Activated CD4-positive, alpha-beta T cell treated with anti-CD3 and anti-CD28 coated beads for 36 hours (primary cell): ENCODE results near the gene NID2. TPM values are rescaled to one million over a fixed set of nuclear protein-coding genes. Genes with fewer than 3 reads are reported as not detected.
A peak's percentile ranks its signal among the peaks of the same experiment; 100 is the strongest.

Experiments
- ATAC-seq: fragments of 200-7000 bp; cut with Tn5 transposase; one replicate; pipeline ENCODE4 v1.10.0; 2021; ENCODE audit warnings: mild to moderate bottlenecking, moderate library complexity
- CTCF ChIA-PET: fragments of 350-600 bp; sonication (Branson Sonifier 250); formaldehyde crosslinking; loops from one replicate; lab custom pipeline; 2021; ENCODE audit warnings: antibody characterized with exemption; lab: Charles Lee
- POLR2A ChIA-PET: fragments of 350-600 bp; sonication (Branson Sonifier 250); formaldehyde crosslinking; loops from one replicate; lab custom pipeline; 2021; ENCODE audit warnings: antibody characterized with exemption, inconsistent platforms; lab: Charles Lee
- DNase-seq: peaks from one replicate; pipeline ENCODE4 v3.0.0-alpha.2; 2020
- H3K27ac Mint-ChIP-seq: one replicate; pipeline ENCODE4 v1.8.0; 2021; ENCODE audit warnings: mixed read lengths
- H3K27me3 Mint-ChIP-seq: one replicate; pipeline ENCODE4 v1.8.0; 2021; ENCODE audit warnings: mixed read lengths
- H3K36me3 Mint-ChIP-seq: one replicate; pipeline ENCODE4 v1.8.0; 2021; ENCODE audit warnings: low read depth, mixed read lengths
- H3K4me1 Mint-ChIP-seq: one replicate; pipeline ENCODE4 v1.8.0; 2021; ENCODE audit warnings: mixed read lengths
- H3K4me3 Mint-ChIP-seq: one replicate; pipeline ENCODE4 v1.8.0; 2021; ENCODE audit warnings: mild to moderate bottlenecking, moderate library complexity, mixed read lengths
- H3K9me3 Mint-ChIP-seq: one replicate; pipeline ENCODE4 v1.8.0; 2021; ENCODE audit warnings: low read depth, mixed read lengths
- intact Hi-C, 2 experiments: fragments of 100-400 bp; cut with DNase I in 1 of 2; cut with micrococcal nuclease in 1 of 2; formaldehyde crosslinking; loops; one replicate each; pipeline versions ENCODE4 v1.14.2 to v1.15.1; 2022 to 2024; cut with DNase I, micrococcal nuclease
- total RNA-seq, 2 experiments: library from RNA; stranded (reverse); gene quantifications; one replicate each; pipeline ENCODE4 v1.2.3, GENCODE V29; 2021

Gene NID2, protein sequence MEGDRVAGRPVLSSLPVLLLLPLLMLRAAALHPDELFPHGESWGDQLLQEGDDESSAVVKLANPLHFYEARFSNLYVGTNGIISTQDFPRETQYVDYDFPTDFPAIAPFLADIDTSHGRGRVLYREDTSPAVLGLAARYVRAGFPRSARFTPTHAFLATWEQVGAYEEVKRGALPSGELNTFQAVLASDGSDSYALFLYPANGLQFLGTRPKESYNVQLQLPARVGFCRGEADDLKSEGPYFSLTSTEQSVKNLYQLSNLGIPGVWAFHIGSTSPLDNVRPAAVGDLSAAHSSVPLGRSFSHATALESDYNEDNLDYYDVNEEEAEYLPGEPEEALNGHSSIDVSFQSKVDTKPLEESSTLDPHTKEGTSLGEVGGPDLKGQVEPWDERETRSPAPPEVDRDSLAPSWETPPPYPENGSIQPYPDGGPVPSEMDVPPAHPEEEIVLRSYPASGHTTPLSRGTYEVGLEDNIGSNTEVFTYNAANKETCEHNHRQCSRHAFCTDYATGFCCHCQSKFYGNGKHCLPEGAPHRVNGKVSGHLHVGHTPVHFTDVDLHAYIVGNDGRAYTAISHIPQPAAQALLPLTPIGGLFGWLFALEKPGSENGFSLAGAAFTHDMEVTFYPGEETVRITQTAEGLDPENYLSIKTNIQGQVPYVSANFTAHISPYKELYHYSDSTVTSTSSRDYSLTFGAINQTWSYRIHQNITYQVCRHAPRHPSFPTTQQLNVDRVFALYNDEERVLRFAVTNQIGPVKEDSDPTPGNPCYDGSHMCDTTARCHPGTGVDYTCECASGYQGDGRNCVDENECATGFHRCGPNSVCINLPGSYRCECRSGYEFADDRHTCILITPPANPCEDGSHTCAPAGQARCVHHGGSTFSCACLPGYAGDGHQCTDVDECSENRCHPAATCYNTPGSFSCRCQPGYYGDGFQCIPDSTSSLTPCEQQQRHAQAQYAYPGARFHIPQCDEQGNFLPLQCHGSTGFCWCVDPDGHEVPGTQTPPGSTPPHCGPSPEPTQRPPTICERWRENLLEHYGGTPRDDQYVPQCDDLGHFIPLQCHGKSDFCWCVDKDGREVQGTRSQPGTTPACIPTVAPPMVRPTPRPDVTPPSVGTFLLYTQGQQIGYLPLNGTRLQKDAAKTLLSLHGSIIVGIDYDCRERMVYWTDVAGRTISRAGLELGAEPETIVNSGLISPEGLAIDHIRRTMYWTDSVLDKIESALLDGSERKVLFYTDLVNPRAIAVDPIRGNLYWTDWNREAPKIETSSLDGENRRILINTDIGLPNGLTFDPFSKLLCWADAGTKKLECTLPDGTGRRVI (N-terminal part only)
- not detected for total RNA-seq

- POLR2A ChIA-PET, result no interaction called here
- Mint-ChIP-seq H3K36me3 (no peaks in the 10 kb centered on the region), H3K27me3 (peaks cover 47% of the 10 kb centered on the region), H3K4me1 (peaks cover 22% of the 10 kb centered on the region), H3K9me3 (no peaks in the 10 kb centered on the region), H3K4me3 (peak within 1 kb of the TSS; percentile 55), H3K27ac (no peak within 1 kb of the TSS)
- DNase-seq (peak; percentile 65), ATAC-seq (peak; percentile 84)
- CTCF ChIA-PET, result interaction anchor here (0.7 to 1.3 kb wide), 7 partner anchors 10 to 208 kb away, joined by 3 to 5 read pairs (median 3); partner anchors contain the start of gene GNG2
- intact Hi-C loops, result loop anchor here in 1 of 2 experiments (10.0 kb wide), 1 partner anchor 196 kb away; the partner anchor contains the start of gene PTGDR
These were observed at the start of gene NID2 for GRCh38 chr14:52068615-52069306. TSS of gene NID2 (minus strand) at chr14:52069059. CDS start at chr14:52068994, 65 bp downstream.

DNA sequence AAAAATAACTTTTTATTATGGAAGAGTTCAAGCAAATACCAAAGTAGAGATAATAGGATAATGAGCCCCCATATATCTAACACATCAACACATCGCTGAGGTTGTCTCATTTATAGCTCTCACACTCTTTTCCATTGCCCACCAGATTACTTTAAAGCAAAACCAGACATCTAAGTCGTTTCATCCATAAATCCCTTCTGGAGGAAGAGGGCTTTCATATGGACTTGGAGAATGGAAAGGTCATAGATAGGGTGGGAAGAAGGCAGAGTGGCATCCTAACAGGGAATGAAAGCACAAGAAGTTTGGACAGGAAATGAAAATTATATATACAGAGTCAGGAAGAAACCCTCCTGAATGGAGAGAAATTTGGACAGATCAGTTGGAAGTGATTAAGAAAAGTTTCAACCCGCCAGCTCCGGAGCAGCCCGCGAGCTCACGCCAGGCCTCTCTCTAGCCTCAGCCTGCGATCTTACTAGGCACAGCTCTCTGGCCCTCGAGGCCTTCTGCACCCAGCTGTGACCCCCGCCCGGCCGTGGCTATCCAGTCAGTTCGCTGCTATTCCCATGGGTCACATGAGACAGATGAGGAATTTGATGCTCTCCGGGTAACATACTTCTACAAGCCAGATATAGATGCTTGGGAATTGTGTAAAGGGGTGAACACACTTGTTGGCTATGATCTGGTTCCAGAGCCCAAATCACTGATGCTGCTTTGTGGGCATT, 48.4 kb upstream of the NID2 start:
- ATAC-seq (no peak), DNase-seq (no peak)
- POLR2A ChIA-PET, result no interaction called here
- Mint-ChIP-seq H3K9me3 (no peaks in the 10 kb centered on the region), H3K4me3 (no peak overlapping the region), H3K4me1 (no peaks in the 10 kb centered on the region), H3K36me3 (no peaks in the 10 kb centered on the region), H3K27me3 (no peaks in the 10 kb centered on the region), H3K27ac (no peak overlapping the region)
- CTCF ChIA-PET, result interaction anchor here (0.5 to 0.6 kb wide), 2 partner anchors 140 to 338 kb away, joined by 3 read pairs; no protein-coding TSS in a partner anchor
- intact Hi-C loops, result no loop called here

DNA sequence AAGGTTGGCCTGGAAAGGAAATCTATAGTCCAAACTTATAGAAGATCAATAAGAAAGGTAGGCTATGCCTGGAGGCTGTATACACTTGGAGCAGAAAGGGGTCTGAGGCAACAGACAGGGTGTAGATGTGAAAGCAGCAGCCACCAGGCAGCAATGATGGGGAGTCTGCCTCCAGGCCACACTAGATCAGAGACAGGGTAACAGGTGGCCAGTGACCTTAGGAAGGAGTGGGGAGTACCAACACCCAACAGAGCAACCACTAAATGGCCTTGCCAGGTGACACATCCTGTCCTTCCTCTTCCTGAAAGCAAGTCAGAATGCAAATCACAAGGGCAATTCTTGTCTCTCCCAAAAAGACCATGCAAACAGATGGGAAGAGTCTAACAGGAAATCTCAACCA, 46.4 kb upstream of the NID2 start:
- no peaks in the 10 kb centered on the region for H3K27me3 Mint-ChIP-seq
- no peak for ATAC-seq
- ChIA-PET CTCF (no interaction called here), POLR2A (no interaction called here)
- H3K9me3 Mint-ChIP-seq, result no peaks in the 10 kb centered on the region
- H3K4me3 Mint-ChIP-seq, result no peak overlapping the region
- no peaks in the 10 kb centered on the region for H3K36me3 Mint-ChIP-seq
- intact Hi-C loops, result no loop called here
- H3K27ac Mint-ChIP-seq, result no peak overlapping the region
- H3K4me1 Mint-ChIP-seq, result no peaks in the 10 kb centered on the region
- DNase-seq, result no peak

DNA sequence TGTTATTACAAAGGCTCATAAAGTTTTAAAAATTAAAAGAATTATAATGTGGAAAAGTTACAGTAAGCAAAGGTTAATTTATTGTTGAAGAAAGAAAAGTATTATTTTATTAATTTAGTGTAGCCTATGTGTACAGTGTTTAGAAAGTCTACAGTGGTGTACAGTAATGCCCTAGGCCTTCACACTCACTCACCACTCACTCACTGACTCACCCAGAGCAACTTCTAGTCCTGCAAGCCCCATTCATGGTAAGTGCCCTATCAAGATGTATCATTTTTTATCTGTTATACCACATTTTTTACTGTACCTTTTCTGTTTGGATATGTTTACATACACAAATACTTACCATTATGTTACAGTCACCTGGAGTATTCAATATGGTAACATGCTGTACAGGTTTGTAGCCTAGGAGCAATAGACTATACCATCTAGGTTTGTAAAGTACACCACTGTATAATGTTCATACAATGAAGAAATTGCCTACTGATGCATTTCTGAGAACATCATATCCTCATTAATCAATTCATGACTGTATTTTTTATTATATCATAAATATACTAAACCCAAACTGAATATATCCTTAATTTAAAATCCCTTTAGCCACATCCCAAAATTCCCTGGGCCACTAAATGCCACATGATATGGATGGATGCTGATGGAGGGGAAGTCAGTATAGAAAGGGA, 43.6 kb upstream of the NID2 start:
- no peak overlapping the region for H3K4me3 Mint-ChIP-seq
- ATAC-seq, result no peak
- no peaks in the 10 kb centered on the region for H3K4me1 Mint-ChIP-seq
- H3K9me3 Mint-ChIP-seq, result no peaks in the 10 kb centered on the region
- peaks cover 2% of the 10 kb centered on the region for H3K36me3 Mint-ChIP-seq
- no peak overlapping the region for H3K27ac Mint-ChIP-seq
- POLR2A ChIA-PET, result no interaction called here
- DNase-seq, result no peak
- CTCF ChIA-PET, result interaction anchor here (0.6 kb wide), 1 partner anchor 32 kb away, joined by 3 read pairs; no protein-coding TSS in a partner anchor
- intact Hi-C loops, result no loop called here
- H3K27me3 Mint-ChIP-seq, result peaks cover 4% of the 10 kb centered on the region

DNA sequence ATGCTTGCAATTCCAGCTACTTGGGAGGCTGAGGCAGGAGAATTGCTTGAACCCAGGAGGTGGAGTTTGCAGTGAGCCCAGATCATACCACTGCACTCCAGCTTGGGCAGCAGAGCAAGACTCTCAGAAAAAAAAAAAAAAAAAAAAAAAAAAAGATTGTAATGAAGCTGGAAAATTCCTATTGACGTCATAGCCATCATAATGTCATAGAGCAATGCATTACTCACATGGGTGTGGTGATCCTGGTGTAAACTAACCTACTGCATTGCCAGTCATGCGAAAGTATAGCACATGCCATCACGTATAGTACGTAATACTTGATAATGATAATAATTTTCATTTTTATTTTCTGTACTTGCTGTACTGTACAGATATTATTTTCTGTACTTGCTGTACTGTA, 42.7 kb upstream of the NID2 start:
- POLR2A ChIA-PET, result no interaction called here
- no peaks in the 10 kb centered on the region for H3K4me1 Mint-ChIP-seq
- CTCF ChIA-PET, result interaction anchor here (0.6 to 0.7 kb wide), 2 partner anchors 10 to 311 kb away, joined by 3 read pairs; no protein-coding TSS in a partner anchor

DNA sequence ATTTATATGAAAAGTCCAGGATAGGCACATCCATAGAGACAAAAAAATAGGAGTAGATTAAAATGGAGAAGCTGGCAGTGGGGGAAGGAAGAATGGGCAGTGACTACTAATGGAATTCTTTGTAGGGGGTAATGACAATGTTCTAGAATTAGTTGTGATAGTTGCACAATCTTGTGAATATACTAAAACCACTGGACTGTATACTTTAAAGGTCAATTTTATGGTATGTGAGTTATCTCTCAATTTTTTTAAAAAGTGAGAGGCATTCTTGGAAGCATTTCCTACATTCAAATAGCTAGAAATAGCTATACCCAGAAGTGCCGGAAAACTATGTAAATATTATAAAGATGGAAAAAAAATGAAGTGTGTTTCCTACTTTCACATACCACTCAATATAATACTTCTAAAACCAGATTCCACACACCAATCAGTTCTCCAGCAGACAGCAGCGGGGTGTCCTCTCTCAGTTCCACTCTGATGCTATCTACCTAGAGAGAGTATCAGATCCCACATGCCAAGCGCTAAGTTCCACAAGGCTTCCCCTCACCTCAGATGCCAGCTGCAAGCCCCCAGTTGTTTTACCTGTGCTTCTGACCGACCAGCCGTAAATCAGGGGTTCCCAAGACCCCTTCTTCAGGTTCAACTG, 41.7 kb upstream of the NID2 start:
- Mint-ChIP-seq H3K4me1 (no peaks in the 10 kb centered on the region), H3K9me3 (no peaks in the 10 kb centered on the region), H3K27me3 (peaks cover 7% of the 10 kb centered on the region), H3K36me3 (peaks cover 2% of the 10 kb centered on the region), H3K27ac (no peak overlapping the region), H3K4me3 (no peak overlapping the region)
- no peak for ATAC-seq
- POLR2A ChIA-PET, result no interaction called here
- CTCF ChIA-PET, result interaction anchor here (0.6 to 0.7 kb wide), 3 partner anchors 9 to 397 kb away, joined by 3 to 4 read pairs (median 3); no protein-coding TSS in a partner anchor
- intact Hi-C loops, result no loop called here
- DNase-seq, result no peak

More for the DNA sequence above, 42.7 kb upstream of the NID2 start:
- ATAC-seq (no peak), DNase-seq (no peak)
- intact Hi-C loops, result no loop called here
- H3K27ac Mint-ChIP-seq, result no peak overlapping the region
- H3K36me3 Mint-ChIP-seq, result peaks cover 2% of the 10 kb centered on the region
- H3K27me3 Mint-ChIP-seq, result peaks cover 4% of the 10 kb centered on the region
- H3K9me3 Mint-ChIP-seq, result no peaks in the 10 kb centered on the region
- H3K4me3 Mint-ChIP-seq, result no peak overlapping the region

- no peak overlapping the region for H3K27ac Mint-ChIP-seq
- no peaks in the 10 kb centered on the region for H3K9me3 Mint-ChIP-seq
- DNase-seq (no peak), ATAC-seq (no peak)
- intact Hi-C loops, result no loop called here
- peaks cover 7% of the 10 kb centered on the region for H3K27me3 Mint-ChIP-seq
- ChIA-PET CTCF (interaction anchor here (1.5 kb wide), 1 partner anchor 44 kb away, joined by 3 read pairs; no protein-coding TSS in a partner anchor), POLR2A (no interaction called here)
- H3K4me1 Mint-ChIP-seq, result no peaks in the 10 kb centered on the region
- H3K4me3 Mint-ChIP-seq, result no peak overlapping the region
- peaks cover 2% of the 10 kb centered on the region for H3K36me3 Mint-ChIP-seq
These were observed 40.0 kb upstream of the NID2 start for GRCh38 chr14:52108823-52109222.

- Mint-ChIP-seq H3K9me3 (no peaks in the 10 kb centered on the region), H3K4me1 (no peaks in the 10 kb centered on the region), H3K27ac (no peak overlapping the region), H3K27me3 (peaks cover 8% of the 10 kb centered on the region), H3K36me3 (peaks cover 2% of the 10 kb centered on the region), H3K4me3 (no peak overlapping the region)
- ATAC-seq, result no peak
- no peak for DNase-seq
- ChIA-PET CTCF (interaction anchor here (0.6 to 1.2 kb wide), 4 partner anchors 10 to 1463 kb away, joined by 3 to 4 read pairs (median 3); no protein-coding TSS in a partner anchor), POLR2A (no interaction called here)
- intact Hi-C loops, result no loop called here
These were observed 38.0 kb upstream of the NID2 start for GRCh38 chr14:52106840-52107239.

GRCh38 chr14:52103416-52103815, 34.6 kb upstream of the NID2 start:
- no peak for DNase-seq
- H3K27ac Mint-ChIP-seq, result no peak overlapping the region
- intact Hi-C loops, result no loop called here
- no peak overlapping the region for H3K4me3 Mint-ChIP-seq
- POLR2A ChIA-PET, result no interaction called here
- H3K36me3 Mint-ChIP-seq, result no peaks in the 10 kb centered on the region
- H3K9me3 Mint-ChIP-seq, result no peaks in the 10 kb centered on the region
- H3K4me1 Mint-ChIP-seq, result no peaks in the 10 kb centered on the region
- peaks cover 8% of the 10 kb centered on the region for H3K27me3 Mint-ChIP-seq
- CTCF ChIA-PET, result interaction anchor here (1.0 kb wide), 1 partner anchor 34 kb away, joined by 3 read pairs; no protein-coding TSS in a partner anchor
- ATAC-seq, result no peak
